HG03095 (cell line): ENCODE measurements around the gene SNAI3.

Experiments
- ATAC-seq: cut with Tn5 transposase; IDR thresholded peaks from one replicate; pipeline ENCODE4 v1.9.1; 2021; ENCODE audit warnings: moderate library complexity; ENCODE audit not compliant: unreplicated experiment

SNAI3 gene

DNA sequence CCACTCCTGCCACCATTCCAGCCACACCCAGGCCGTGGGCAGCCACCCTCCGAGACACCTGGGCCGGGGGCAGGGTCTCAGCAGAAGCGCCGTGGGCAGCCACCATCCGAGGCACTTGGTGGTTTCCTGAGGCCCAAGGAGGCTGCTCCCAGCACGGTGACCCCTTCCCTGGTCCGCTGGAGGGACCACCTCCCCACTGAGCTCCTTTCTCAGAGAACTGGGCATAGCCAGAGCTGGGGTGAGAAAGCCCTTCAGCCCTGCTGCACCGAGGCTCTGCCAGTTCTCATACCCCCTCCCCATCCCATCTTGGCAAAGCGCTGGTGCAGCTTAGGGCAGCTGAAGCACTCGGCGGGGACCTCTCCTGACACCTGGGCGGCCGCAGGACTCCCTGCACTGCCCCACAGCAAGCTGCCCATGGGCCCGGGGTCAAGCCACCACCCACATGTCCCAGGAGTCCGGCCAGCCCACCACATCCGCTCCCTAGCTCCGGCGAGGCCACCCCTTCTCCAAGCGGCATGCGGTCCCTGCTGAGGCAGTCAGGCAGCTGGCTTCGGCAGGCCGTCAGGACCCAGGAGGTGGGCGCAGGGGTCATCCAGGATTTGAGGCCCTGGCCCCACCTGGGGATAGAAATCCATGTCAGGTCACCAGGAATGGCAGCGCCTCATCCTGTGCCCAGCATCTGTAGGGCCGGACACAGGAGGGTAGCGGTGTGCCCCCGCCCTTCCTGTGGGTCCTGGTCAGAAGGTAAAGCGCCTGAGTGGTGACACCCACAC lies 34.1 kb downstream of the SNAI3 start:
- no peak for ATAC-seq

DNA sequence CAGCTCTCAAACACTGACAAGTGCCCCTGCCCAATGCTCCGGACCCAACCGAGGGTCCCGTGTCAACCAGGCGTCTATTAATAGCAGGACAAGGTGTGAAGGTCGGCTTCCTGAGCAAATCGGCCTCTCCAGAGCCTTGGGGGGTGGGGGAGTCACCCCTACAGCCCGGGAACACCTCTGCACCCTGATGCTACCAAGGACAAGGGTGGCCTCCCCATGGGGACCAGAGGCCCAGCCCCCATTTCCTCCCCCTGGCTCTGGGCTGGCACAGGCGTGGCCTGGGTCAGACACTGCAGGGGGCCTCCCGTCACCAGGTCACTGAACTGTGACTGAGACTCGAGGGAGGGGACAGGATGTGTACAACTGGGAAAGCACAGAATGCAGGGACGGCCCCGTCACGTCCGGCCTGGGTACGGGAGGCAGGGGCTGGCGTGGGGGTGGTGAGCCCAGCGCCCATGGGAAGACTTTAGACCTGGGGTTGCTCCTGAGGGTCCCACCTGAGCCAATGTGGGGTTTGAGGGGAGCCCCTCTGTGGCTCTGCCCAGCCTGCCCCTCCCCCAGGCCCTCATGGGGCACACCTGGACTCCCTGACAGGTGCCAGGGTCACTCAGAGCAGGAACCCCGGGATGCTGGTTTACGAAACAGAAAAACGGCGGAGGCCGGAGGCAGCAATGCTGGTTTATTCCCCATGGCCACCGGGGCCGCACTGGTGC lies 34.9 kb downstream of the SNAI3 start:
- ATAC-seq = peak; percentile 66

DNA sequence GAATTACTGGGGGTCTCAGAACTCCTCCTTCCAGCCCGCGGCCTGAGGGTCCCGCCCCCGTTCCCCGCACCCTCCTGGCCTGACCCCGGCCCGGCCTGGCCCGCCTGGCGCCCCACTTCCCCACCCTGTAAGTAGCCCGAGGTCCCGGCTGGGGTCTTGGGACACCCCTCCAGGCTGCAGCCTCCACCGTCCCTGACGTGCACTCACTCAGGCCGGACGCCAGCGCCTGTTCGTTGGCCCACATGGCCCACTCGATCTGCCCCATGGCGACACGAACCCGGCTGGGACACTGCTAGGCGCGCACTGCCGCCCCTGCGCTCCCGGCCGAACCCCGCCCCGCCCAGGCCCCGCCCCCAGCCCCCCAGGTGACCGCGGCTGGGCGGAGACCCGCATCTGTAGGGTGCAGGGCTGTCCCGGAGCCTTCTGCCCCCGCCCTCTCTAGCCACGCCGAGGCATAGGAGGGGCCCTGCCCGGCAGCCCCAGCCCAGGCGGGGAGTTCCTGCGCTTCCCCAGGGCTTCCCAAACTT lies 35.5 kb downstream of the SNAI3 start, which contains the start of gene CYBA:
CYBA (minus strand) TSS at position 305 of the 527 bp plus-strand sequence; CDS start at position 265, 40 bp downstream.
- peak; percentile 63 for ATAC-seq

DNA sequence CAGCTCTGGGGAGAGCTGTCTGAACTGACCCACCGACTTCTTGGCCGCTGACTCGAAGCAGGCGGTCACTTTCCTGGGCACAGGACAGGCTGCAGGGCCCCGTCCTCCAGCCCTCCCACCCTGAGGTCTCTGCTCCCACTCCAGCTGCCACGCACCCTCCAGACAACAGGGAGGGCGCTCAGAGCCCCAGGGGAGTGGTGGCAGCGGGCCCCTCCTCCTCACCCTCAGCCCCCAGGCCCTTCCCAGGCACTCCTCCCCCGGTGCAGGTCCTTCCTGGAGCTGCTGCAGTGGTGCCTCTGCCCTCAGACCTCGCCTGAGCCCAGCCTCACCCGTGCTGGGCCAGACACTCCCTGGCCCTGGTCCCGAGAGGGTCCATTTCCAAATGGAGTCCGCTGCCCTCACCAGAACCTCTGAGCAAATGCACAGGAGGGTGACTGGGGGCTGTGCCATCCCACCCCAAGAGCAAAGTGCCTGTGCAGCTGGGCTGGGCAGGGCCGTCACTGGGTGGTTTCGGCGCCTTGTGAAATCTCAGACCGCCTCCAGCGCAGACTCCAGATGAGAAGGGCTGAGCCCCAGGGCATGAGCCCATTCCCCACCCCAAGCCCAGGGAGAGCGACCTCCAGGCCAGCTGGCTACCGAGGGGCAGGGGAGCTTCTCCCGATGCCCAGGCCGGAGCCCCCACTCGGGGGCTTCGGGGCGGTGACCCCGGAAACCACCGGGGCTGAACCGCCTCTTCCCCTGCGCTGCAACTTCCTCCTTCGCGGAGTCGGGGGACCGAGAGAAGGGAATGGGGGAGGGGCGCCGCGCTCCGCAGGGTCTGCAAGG lies 36.2 kb downstream of the SNAI3 start:
- ATAC-seq = no peak

DNA sequence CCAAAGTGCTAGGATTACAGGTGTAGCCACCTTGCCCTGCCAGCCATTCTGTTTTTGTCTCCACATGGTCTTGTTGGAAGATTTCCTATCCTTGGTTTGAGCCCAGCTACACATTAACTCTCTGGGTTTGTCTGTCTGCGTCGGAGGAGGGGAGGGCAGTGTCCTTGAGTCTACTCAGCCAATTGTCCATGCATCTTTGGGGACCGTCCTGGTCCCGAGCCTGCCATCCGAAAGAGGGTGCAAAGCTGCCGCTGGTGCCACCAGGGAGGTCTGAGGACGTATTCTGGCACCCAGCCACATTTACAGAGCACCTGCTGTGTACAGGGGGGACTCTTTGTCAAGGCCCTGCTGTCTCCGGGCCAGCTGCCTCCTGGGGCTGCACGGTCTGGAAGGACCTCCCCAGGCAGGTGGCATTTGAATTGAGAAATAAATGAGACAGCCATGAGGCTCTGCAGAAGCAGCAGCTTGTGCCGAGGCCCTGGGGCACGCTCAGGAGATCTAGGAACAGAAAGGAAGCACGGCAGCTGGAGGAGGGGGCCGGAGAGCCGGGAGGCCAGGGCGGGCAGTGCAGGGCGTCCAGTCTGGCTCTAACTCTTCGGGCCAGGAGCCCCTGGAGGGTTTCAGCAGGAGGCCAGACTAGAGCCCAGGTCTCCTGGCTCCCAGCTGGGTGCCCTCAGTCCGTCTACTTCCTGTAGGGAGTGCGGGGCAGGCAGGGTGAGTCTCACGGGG lies 36.9 kb downstream of the SNAI3 start:
- ATAC-seq = no peak

DNA sequence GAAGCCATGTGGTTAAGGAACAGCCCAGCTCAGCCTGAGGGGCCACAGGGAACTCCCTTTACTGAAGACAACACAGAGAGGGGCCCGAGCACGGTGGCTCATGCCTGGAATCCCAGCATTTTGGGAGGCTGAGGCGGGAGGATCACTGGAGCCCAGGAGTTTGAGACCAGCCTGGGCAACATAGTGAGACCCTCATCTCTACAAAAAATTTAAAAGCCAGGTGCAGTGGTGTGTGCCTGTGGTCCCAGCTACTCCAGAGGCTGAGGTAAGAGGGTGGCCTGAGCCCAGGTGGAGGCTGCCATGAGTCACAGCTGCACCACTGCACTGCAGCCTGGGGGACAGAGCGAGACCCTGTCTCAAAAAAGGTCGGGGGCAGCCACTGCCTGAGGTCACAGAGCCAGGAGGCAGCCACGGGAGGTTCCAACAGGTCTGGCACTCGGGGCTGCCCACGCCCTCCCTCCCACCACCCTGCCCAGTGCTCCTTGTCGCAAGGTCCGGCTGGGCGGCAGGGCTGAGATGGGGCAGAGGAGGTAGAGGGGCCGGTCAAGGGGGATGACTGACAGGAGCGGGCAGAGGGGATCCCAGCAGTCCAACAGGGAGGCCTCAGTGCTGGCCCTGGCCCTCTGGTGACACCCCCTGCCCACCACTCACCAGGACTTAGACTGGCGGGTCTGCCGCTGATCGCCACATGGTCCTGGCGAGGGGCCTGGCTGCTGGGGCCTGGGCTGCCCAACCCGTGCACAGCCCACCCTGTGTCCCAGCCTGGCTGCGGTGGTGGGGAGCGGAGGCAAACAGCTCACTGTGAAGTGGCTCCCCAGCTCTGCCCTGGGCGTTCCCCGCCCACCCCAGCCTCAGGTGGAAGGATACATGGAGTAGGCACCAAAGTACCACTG lies 38.9 kb downstream of the SNAI3 start:
- no peak for ATAC-seq

DNA sequence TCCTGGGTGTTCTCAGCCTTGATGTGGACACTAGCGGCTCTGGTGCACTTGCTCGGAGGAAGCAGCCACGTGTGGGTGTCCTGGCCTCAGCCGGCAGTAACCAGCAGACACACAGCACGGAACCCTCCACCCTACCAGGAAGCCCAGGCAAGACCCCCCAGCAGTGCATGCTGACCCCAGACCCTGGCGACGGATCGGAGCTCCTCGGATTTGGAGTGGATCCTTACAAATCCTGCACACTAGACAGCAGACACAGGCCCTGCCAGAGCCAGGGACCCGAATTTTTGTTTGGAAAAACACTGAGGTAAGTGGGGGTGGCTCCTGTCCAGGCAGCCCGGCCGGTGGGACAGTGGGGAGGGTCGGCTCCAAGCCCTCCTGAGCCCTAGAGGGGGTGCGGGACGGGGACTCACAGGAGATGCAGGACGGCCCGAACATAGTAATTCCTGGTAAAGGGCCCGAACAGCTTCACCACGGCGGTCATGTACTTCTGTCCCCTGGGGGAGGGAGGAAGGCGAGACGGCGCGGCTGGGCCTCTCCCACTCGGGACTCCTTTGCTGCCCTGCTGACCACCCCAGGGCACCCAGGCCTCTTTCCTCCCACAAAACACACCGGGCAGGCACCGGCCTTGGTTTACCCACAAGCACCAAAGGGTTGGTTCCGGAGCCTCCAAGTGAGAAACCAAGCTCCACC lies 39.8 kb downstream of the SNAI3 start:
- no peak for ATAC-seq

DNA sequence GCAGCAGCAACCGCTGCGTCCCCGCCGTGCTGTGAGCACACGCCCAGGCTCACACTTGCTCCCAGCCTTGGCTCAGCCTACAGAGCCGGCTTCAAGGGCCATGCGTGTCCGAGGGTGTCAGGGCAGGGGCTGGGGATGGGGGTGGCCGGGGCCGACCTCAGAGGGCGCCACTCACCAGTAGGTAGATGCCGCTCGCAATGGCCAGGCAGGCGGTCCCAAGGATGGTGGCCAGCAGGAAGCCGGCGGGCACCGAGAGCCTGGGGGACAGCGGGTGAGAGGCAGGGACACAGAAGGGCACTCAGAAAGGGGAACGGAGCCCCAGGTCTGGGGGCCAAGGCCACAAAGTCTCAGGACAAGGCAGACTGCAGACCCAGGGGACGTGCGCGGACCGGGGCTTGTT lies 40.4 kb downstream of the SNAI3 start:
- ATAC-seq = no peak

DNA sequence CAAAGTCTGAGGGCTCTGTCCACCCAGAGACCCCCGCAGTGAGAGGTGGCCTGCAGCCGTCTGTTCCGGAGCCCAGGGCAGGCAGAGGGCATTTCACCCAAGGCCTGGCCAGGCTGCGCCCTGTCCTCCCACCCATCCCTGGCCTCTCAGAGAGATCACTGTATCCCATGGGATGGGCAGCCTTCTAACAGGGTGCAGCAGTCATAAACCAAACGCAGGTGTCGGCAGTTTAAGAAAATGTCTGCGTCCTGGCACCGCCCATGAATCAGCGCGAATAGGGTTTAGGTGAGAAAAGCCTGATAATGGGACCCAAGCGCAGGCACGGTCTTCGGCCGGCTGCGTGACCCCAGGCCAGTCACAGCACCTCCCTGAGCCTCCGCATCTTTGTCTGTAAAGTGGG lies 40.9 kb downstream of the SNAI3 start:
- ATAC-seq = no peak

DNA sequence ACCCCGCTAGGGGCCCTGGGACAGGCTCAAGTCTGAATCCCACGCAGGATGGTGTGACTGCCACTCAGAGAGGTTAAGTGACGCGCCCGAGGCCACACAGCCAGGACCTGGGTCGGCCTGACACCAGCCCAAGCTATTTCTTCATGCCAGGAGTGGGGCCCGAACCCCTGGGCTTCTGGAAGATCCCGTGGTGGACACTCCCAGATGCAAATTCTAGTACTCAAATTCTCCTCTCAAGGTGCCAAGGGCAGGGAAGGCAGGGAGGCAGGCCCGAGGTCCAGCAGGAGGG lies 42.7 kb downstream of the SNAI3 start:
- ATAC-seq = no peak

DNA sequence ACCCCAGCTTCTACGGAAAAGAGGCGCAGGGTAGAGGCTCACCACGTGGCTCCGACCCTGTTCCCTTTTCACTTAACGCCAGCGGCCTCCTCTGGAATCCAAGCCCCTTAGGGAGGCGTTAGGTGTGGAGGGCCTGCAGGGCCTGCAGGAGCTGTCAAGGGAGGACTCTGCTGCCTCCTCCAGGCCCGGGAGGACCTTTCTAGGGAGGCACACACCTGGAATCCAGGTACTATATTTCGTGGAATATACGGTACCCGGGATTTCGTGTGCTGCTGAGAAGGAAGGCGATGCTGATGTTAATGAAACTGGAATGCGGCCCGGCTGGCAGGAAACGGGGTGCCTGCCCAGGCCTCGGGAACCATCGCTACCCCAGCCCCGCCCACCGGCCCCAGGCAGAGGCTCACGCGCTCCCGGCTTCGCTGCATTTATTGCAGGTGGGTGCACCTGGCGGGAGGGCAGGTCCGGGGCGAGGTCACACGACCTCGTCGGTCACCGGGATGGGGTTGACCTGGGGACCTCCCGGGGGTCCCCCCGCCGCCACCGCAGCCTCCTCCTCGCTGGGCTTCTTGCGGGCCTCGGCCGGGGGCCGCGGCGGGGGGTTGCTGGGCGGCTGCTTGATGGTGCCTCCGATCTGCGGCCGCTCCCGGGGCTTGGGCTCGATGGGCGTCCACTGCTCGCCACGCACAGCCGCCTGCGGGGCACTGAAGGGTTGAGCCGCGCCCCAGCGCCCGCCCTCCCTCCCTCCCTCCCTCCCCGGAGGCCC lies 43.2 kb downstream of the SNAI3 start:
- ATAC-seq = no peak

DNA sequence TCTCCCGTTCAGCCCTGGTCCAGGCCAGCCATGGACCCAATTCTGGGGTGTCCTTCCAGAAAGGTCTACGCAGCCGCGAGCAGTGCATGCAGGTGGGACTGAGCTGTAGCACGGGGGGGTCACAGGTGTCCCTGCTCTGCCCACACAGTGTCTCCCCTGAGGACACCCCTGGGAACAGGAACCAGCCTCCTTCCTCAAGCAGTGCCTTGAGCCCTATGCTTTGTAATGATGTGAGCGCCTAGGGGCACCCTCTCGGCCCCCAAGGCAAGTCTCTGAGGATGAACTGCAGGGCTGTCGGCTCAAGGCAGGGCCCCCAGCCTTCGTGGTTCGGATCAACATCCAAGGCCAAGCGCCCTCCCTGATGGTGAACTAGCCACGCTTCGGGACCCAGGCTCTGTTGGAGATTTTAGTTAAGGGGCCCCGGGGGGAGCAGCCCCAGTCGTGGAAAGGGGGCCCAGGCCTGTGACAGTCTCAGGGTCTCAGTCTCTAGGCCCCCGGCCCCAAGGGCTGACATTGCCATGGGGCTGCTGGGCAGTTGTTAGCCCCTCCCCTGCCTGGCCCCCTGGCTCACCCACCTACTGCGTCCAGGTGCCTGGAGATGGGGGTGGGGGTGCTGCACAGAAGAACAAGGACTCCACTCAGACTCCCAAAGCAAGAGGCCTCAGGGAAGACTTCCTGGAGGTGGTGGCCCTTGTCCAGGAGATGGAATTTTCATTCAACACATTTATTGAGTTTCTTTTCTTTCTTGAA lies 45.6 kb downstream of the SNAI3 start:
- ATAC-seq = no peak

DNA sequence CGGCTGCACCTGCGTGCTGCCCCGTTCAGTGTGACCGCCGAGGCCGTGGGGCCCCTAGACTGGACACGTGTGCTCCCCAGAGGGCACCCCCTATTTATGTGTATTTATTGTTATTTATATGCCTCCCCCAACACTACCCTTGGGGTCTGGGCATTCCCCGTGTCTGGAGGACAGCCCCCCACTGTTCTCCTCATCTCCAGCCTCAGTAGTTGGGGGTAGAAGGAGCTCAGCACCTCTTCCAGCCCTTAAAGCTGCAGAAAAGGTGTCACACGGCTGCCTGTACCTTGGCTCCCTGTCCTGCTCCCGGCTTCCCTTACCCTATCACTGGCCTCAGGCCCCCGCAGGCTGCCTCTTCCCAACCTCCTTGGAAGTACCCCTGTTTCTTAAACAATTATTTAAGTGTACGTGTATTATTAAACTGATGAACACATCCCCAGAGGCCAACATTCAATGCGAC lies 46.2 kb downstream of the SNAI3 start:
- ATAC-seq = no peak

DNA sequence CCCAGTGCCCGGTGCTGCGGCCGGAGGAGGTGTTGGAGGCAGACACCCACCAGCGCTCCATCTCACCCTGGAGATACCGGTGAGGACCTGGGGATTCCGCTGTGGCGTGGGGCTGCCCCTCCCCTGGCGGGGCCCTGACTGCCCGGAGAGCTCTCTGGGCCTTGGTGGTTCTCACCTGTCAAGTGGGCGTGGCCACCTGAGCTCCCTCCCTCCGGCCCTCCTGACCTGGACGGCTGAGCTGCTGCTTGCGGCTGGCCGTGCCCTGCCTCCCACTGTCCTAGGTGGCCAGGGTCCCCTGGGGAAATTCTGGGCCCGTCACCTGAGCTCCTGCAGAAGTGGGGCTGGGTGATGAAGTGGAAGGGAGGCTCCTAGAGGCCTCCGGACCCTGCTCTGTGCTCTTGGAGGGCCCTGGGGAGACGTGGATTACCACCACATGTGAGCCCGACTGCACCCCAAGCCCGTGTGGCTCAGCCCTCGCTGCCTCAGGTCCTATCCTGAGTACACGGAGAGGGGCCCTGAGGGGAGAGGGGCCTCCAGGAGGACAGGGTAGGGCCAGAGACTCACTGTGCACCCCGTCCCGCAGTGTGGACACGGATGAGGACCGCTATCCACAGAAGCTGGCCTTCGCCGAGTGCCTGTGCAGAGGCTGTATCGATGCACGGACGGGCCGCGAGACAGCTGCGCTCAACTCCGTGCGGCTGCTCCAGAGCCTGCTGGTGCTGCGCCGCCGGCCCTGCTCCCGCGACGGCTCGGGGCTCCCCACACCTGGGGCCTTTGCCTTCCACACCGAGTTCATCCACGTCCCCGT lies 46.9 kb downstream of the SNAI3 start:
- ATAC-seq = no peak

DNA sequence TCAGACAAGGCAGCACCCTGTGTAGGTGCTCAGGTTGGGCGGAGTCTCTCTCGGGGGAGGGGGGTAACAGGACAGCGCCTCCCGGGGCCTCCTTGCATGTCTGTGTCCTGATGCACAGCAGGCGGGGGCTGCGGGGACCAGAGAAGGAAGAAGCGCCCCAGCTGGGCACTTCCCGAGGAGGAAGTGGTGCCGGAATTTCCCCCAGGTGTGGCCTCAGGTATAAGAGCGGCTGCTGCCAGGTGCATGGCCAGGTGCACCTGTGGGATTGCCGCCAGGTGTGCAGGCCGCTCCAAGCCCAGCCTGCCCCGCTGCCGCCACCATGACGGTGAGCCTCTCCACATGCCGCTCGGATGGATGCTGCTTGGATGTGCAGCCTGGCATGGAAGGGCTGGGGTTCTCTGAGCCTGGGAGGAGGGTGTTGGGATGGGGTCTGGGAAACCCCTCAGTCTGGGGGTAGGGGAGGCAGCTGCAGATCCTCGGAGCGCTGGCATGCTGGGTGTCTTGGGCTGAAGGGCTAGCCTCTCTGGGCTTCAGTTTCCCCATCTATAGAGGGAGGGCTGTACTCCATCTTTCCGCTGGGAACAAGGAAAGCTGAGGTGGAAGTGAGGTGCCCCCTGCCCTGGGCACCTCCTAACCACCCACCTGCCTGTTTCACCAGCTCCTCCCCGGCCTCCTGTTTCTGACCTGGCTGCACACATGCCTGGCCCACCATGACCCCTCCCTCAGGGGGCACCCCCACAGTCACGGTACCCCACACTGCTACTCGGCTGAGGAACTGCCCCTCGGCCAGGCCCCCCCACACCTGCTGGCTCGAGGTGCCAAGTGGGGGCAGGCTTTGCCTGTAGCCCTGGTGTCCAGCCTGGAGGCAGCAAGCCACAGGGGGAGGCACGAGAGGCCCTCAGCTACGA lies 47.7 kb downstream of the SNAI3 start, which contains the start of gene IL17C:
IL17C (plus strand) TSS at position 250 of the 908 bp plus-strand sequence; CDS start at position 320, 70 bp downstream.
- no peak for ATAC-seq
